ENCODE data around the gene DNA2.
A peak's percentile ranks its signal among the peaks of the same experiment; 100 is the strongest.
"Not testable (repeated sequence)": the region's sequence is repeated elsewhere in the genome, so short reads cannot be mapped to it uniquely, and the experiment has no call there.

Gene DNA2

GRCh38 chr10:68471586-68472408 is at the start of gene DNA2:
Gene DNA2, minus strand, starts transcription at chr10:68471973. Its CDS starts 109 bp downstream, at chr10:68471864.
- peak; percentile 57 to 80 (median 68) for DNase-seq (ENCODE audit: low read depth in 4 of 4, low spot score in 1 of 4)

- not testable (repeated sequence) for DNase-seq (ENCODE audit: low read depth in 4 of 4, low spot score in 1 of 4)
Measured at GRCh38 chr10:68518609-68519008, 46.8 kb upstream of the DNA2 start.

- no peak for DNase-seq (ENCODE audit: low read depth in 4 of 4, low spot score in 1 of 4)
Measured at GRCh38 chr10:68517188-68517587, 45.4 kb upstream of the DNA2 start.

- DNase-seq (ENCODE audit: low read depth in 4 of 4, low spot score in 1 of 4) = no peak
Measured at GRCh38 chr10:68516766-68517165, 45.0 kb upstream of the DNA2 start.

GRCh38 chr10:68516216-68516615 is 44.4 kb upstream of the DNA2 start:
- DNase-seq (ENCODE audit: low read depth in 4 of 4, low spot score in 1 of 4) = not testable (repeated sequence)

- no peak for DNase-seq (ENCODE audit: low read depth in 4 of 4, low spot score in 1 of 4)
Measured at GRCh38 chr10:68508090-68508489, 36.3 kb upstream of the DNA2 start.

- no peak for DNase-seq (ENCODE audit: low read depth in 4 of 4, low spot score in 1 of 4)
Measured at GRCh38 chr10:68506411-68506810, 34.6 kb upstream of the DNA2 start.

- DNase-seq (ENCODE audit: low read depth in 4 of 4, low spot score in 1 of 4) = no peak
Measured at GRCh38 chr10:68502846-68503245, 31.1 kb upstream of the DNA2 start.

GRCh38 chr10:68501691-68502090 is 29.9 kb upstream of the DNA2 start:
- DNase-seq (ENCODE audit: low read depth in 4 of 4, low spot score in 1 of 4) = no peak

- no peak for DNase-seq (ENCODE audit: low read depth in 4 of 4, low spot score in 1 of 4)
Measured at GRCh38 chr10:68499544-68499943, 27.8 kb upstream of the DNA2 start.

GRCh38 chr10:68496072-68496471 is 24.3 kb upstream of the DNA2 start:
- DNase-seq (ENCODE audit: low read depth in 4 of 4, low spot score in 1 of 4) = no peak

- DNase-seq (ENCODE audit: low read depth in 4 of 4, low spot score in 1 of 4) = no peak
Measured at GRCh38 chr10:68492118-68492517, 20.3 kb upstream of the DNA2 start.

- DNase-seq (ENCODE audit: low read depth in 4 of 4, low spot score in 1 of 4) = no peak
Measured at GRCh38 chr10:68489919-68490318, 18.1 kb upstream of the DNA2 start.

- DNase-seq (ENCODE audit: low read depth in 4 of 4, low spot score in 1 of 4) = no peak
Measured at GRCh38 chr10:68474021-68474420, 2.2 kb upstream of the DNA2 start.

GRCh38 chr10:68471063-68471585 is 649 bp downstream of the DNA2 start:
- DNase-seq (ENCODE audit: low read depth in 4 of 4, low spot score in 1 of 4) = no peak

- DNase-seq (ENCODE audit: low read depth in 4 of 4, low spot score in 1 of 4) = no peak
Measured at GRCh38 chr10:68470300-68470699, 1.5 kb downstream of the DNA2 start.

GRCh38 chr10:68469838-68470237 is 1.9 kb downstream of the DNA2 start:
- no peak for DNase-seq (ENCODE audit: low read depth in 4 of 4, low spot score in 1 of 4)

GRCh38 chr10:68464729-68465128 is 7.0 kb downstream of the DNA2 start:
- not testable (repeated sequence) for DNase-seq (ENCODE audit: low read depth in 4 of 4, low spot score in 1 of 4)

GRCh38 chr10:68463365-68464093 is 8.2 kb downstream of the DNA2 start:
- DNase-seq (ENCODE audit: low read depth in 4 of 4, low spot score in 1 of 4) = no peak

- no peak for DNase-seq (ENCODE audit: low read depth in 4 of 4, low spot score in 1 of 4)
Measured at GRCh38 chr10:68462536-68462935, 9.2 kb downstream of the DNA2 start.

GRCh38 chr10:68461032-68461431 is 10.7 kb downstream of the DNA2 start:
- DNase-seq (ENCODE audit: low read depth in 4 of 4, low spot score in 1 of 4) = no peak

- not testable (repeated sequence) for DNase-seq (ENCODE audit: low read depth in 4 of 4, low spot score in 1 of 4)
Measured at GRCh38 chr10:68449698-68450097, 22.1 kb downstream of the DNA2 start.

All from stimulated activated CD4-positive, alpha-beta T cell treated with anti-CD3 and anti-CD28 coated beads, Interleukin-1b, Interleukin-23, amount 100 ng/mL, for 24 hours (primary cell).